GM12872 (cell line): ENCODE data around the gene CDC20.

ENCODE experiments used
- TF ChIP-seq, protein P1 (sequence below): IDR thresholded peaks from 3 replicates; pipeline ENCODE4 v1.5.1; 2011; ENCODE audit warnings: low read depth, mild to moderate bottlenecking, low read length, moderate library complexity; ENCODE audit not compliant: insufficient read depth

The CDC20 gene

DNA sequence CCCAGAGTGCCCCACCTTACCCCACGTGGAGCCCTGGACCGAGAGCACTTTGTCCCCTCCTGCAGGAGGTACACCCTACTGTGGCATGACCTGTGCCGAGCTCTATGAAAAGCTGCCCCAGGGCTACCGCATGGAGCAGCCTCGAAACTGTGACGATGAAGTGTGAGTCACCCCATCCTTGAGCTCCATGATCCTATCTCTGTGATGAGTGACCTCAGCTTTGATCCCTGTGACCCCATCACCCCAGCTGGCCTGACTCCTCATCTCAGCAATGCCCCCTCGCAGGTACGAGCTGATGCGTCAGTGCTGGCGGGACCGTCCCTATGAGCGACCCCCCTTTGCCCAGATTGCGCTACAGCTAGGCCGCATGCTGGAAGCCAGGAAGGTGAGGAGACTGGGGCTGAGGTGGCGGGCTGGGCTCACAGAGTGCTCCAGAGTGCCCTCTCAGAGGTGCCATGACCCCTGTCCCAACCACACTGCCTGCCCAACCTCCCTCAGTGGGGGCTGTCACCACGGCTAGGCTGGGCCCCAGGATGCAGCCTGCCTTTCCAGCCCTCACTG is 37.4 kb upstream of the CDC20 start:
- TF ChIP-seq, protein P1, sequence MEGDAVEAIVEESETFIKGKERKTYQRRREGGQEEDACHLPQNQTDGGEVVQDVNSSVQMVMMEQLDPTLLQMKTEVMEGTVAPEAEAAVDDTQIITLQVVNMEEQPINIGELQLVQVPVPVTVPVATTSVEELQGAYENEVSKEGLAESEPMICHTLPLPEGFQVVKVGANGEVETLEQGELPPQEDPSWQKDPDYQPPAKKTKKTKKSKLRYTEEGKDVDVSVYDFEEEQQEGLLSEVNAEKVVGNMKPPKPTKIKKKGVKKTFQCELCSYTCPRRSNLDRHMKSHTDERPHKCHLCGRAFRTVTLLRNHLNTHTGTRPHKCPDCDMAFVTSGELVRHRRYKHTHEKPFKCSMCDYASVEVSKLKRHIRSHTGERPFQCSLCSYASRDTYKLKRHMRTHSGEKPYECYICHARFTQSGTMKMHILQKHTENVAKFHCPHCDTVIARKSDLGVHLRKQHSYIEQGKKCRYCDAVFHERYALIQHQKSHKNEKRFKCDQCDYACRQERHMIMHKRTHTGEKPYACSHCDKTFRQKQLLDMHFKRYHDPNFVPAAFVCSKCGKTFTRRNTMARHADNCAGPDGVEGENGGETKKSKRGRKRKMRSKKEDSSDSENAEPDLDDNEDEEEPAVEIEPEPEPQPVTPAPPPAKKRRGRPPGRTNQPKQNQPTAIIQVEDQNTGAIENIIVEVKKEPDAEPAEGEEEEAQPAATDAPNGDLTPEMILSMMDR, result no peak

DNA sequence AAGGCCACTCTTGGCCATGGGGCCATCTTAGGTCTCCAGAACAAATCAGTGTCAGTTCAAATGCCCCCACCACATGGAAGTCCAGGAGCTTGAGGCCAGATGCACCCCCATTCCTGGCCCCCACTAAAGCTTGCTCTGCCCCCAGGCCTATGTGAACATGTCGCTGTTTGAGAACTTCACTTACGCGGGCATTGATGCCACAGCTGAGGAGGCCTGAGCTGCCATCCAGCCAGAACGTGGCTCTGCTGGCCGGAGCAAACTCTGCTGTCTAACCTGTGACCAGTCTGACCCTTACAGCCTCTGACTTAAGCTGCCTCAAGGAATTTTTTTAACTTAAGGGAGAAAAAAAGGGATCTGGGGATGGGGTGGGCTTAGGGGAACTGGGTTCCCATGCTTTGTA is 36.3 kb upstream of the CDC20 start:
- TF ChIP-seq, protein P1, result no peak

DNA sequence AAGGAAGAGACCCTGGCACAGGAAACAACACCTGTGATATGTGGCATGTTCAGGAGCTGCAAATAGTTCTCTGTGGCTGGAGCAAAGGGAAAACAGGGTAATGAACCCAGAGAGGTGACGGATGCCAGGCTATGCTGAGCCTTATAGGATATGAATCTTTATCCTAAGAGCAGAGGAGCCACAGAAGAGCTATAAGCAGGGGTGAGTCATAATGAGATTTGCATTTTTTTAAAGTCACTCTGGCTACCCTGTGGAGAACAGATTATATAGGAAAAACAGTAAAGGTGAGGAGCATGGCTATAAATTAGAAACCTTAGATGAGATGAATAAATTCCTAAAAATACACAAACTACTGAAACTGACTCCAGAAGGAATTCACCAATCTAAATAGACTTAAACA is 34.0 kb upstream of the CDC20 start:
- TF ChIP-seq, protein P1, result no peak

DNA sequence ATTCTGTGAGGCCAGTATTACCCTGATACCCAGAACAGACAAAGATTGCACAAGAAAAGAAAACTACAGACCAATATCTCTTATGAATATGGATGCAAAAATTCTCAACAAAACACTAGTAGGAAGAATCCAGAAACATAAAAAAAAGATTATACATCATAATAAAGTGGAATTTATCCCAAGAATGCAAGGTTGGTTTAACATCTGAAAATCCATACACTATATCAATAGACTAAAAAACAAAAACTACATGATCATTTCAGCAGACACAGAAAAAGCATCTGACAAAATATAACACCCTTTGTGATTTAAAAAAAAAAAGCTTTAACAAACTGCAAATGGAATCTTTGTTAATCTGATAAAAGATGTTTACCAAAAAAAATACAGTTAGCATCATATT is 33.4 kb upstream of the CDC20 start:
- TF ChIP-seq, protein P1, result no peak

DNA sequence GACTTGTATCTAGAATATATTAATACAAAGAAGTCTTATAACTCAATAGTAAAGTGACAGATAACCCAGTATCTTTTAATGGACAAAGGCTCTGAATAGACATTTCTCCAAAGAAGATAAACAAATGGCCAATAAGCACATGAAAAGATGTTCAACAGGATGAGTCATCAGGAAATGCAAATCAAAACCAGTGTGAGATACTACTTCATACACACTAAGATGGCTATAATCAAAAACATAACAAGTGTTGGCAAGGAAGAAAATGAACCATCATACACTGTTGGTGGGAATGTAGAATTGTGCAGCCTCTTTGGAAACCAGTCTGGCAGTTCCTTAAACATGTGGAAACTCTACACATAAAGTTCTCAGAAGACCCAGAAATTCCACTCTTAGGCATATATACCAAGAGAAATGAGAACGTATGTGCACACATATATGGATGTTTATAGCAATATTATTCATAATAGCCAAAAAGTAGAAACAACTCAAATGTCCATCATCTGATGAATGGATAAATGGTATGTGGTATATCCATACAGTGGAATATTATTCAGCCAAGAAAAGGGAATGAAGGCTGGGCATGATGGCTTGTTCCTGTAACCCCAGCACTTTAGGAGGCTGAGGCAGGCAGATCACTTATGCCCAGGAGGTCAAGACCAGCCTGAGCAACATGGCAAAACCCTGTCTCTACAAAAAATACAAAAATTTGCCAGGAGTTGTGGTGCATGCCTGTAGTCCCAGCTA is 31.1 kb upstream of the CDC20 start:
- TF ChIP-seq, protein P1, result no peak

DNA sequence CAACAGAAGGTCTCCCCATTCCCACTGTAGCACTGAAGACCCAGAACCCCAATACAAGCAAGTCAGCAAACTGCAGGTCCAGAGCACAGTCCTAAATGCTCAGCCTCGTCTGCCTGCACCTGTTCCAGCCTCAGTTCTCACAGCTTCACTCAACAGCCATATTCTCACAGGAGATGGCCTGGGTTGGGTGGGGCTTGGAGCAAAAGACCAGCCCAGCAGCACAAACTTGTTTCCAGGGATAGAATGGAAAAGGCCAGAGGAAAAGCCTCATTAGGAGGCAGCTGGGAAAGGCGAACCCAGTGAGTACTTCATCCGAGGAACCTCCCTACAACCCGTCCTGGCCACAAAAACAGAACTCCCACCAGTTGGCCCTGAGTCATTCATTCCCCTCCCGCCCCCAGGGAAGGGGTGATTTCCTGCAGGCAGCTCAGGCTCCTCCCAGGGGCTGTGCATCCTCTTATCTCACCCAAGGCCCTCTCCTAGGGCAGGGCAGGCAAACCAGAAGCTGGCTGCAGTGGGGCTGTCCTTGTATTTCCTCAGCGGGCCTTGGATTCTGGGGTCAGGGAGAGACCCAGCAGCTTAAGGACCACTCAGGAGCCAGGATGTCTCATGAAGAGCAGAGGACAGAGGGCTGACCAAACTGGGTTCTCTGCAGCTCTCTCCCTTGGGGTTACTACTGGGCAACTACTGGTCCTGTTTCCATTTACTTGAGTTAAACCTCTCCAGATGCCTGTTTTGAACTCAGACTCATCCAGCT is 28.6 kb upstream of the CDC20 start:
- TF ChIP-seq, protein P1, result no peak

DNA sequence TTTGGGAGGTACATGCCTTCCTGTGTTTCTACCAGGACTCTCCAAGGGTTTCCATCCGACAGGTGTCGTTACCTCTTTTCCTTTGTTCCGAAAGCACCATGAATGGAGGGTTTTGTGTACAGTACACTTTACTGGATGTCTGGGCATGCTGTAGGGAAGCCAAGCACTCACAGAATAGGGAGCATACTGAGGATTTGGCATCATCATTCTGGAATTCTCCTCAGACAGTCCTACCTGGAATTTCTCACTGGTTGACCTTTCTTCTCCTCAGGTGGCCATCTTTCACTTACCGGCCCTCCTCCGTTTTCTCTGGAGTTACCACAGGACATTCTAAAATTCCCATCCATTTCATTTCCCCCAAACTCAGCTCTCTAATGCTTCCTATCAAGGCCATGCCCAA is 27.1 kb upstream of the CDC20 start:
- TF ChIP-seq, protein P1, result no peak
